OCI-LY3 (cell line): ENCODE measurements around the gene ZNF160.
A peak's percentile ranks its signal among the peaks of the same experiment; 100 is the strongest.

Experiments
- H2AFZ ChIP-seq: fragments of 200-600, 300-600 bp; shearing (Covaris generic); 2 replicates; pipeline ENCODE4 v1.6.0; 2014; ENCODE audit warnings: antibody characterized with exemption, low read depth, low read length
- H3K27ac ChIP-seq: fragments of 200-600, 300-600 bp; sonication (generic); 2 replicates; pipeline ENCODE4 v1.5.1; 2014; ENCODE audit warnings: mild to moderate bottlenecking, low read length, moderate library complexity, mixed read lengths
- H3K27me3 ChIP-seq: fragments of 200-600, 300-600 bp; sonication (generic); 2 replicates; pipeline ENCODE4 v1.6.1; 2014; ENCODE audit warnings: low read depth, low read length, mixed read lengths
- H3K36me3 ChIP-seq: fragments of 200-600, 300-600 bp; sonication (generic); replicated peaks from 2 replicates; pipeline ENCODE3; 2014; ENCODE audit warnings: low read depth, low read length, mixed read lengths
- H3K4me1 ChIP-seq: fragments of 300-600, 200-600 bp; sonication (generic); 2 replicates; pipeline ENCODE4 v1.6.1; 2014; ENCODE audit warnings: low read length, mixed read lengths
- H3K4me2 ChIP-seq: fragments of 200-600, 300-600 bp; sonication (generic); 2 replicates; pipeline ENCODE4 v1.6.1; 2014; ENCODE audit warnings: low read length, mixed read lengths
- H3K4me3 ChIP-seq: fragments of 300-600, 200-600 bp; sonication (generic); 2 replicates; pipeline ENCODE4 v1.5.1; 2014; ENCODE audit warnings: antibody characterized with exemption, mild to moderate bottlenecking, low read length, moderate library complexity
- H3K79me2 ChIP-seq: fragments of 300-600, 200-600 bp; shearing (Covaris generic); 2 replicates; pipeline ENCODE4 v1.6.1; 2014; ENCODE audit warnings: mild to moderate bottlenecking, low read length, mixed read lengths
- H3K9ac ChIP-seq: fragments of 300-600, 200-600 bp; shearing (Covaris generic); 2 replicates; pipeline ENCODE4 v1.6.0; 2014; ENCODE audit warnings: mild to moderate bottlenecking, low read length, moderate library complexity
- H3K9me3 ChIP-seq: fragments of 200-600, 300-600 bp; shearing (Covaris generic); 2 replicates; pipeline ENCODE4 v1.6.1; 2014; ENCODE audit warnings: low read length, mixed read lengths; ENCODE audit not compliant: insufficient read depth
- H4K20me1 ChIP-seq: fragments of 200-600, 300-600 bp; sonication (generic); 2 replicates; pipeline ENCODE4 v1.6.1; 2016; ENCODE audit warnings: low read length, mixed read lengths; ENCODE audit not compliant: insufficient read depth
- EZH2phosphoT487 ChIP-seq: fragments of 200-600 bp; shearing (Covaris generic); IDR thresholded peaks from 2 replicates; pipeline ENCODE4 v1.6.1; 2018; ENCODE audit warnings: antibody characterized with exemption, mixed run types, low read depth
- TF ChIP-seq, protein P1 (sequence below): fragments of 200-600, 300-600 bp; sonication (generic); IDR thresholded peaks from 2 replicates; pipeline ENCODE4 v1.5.1; 2014; ENCODE audit warnings: antibody characterized with exemption, low read length, low read depth

The ZNF160 gene

DNA sequence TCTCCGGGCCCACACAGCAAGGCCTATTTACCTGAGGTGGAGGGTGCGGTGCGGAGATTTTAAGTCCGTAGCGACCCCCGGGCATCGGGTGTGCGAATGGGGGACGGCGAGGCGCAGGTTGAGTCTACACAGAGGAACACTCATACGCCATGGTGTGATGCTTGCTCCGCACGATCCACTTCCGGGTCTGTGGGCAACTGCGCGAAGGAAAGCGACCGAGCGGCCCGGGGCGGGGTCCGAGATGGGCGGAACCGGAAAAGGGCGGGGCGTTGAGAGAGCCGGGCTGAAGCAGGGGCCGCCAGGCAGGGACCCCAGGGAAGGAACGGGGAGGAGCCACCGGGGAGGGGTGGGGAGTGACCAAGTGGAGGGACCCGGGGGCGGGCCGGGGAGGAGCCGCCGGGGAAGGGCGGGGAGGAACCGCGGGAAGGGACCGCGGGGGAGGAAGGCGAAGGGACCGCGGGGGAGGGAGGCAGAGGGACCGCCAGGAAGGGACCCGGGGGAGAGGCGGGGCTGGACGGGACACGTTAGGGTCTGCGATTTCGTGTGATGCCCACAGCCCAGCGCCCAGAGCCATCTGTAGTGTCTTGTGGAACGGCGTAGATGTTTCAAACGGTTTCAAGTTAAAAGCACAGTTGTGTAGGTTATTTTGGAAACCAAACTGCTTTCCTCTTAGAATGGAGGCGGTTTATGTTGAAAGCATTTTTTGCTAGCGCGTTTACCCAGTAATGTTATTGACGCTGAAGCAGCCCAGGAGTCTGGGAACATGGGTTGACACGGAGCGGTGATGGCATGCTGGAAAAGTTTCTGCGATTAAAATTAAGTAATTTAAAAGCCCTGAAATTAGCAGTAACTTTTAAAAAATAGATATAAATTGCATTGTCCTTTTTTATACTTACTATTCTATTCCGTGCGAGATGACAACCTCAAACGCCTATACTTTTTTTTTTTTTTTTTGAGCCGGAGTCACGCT lies at the start of gene ZNF160:
TSS of gene ZNF160 (minus strand) at position 189 of the 970 bp plus-strand sequence. CDS start 17,146 bp downstream, outside the sequence.
- H3K27ac ChIP-seq, result peak within 1 kb of the TSS; percentile 43
- peaks cover 22% of the 10 kb centered on the region for H4K20me1 ChIP-seq
- peak within 1 kb of the TSS; percentile 94 for H3K4me3 ChIP-seq
- no peaks in the 10 kb centered on the region for H3K9me3 ChIP-seq
- H3K79me2 ChIP-seq, result peaks cover 47% of the 10 kb centered on the region
- peak within 1 kb of the TSS; percentile 97 for H3K4me2 ChIP-seq
- TF ChIP-seq EZH2phosphoT487, result no peak
- TF ChIP-seq, protein P1, sequence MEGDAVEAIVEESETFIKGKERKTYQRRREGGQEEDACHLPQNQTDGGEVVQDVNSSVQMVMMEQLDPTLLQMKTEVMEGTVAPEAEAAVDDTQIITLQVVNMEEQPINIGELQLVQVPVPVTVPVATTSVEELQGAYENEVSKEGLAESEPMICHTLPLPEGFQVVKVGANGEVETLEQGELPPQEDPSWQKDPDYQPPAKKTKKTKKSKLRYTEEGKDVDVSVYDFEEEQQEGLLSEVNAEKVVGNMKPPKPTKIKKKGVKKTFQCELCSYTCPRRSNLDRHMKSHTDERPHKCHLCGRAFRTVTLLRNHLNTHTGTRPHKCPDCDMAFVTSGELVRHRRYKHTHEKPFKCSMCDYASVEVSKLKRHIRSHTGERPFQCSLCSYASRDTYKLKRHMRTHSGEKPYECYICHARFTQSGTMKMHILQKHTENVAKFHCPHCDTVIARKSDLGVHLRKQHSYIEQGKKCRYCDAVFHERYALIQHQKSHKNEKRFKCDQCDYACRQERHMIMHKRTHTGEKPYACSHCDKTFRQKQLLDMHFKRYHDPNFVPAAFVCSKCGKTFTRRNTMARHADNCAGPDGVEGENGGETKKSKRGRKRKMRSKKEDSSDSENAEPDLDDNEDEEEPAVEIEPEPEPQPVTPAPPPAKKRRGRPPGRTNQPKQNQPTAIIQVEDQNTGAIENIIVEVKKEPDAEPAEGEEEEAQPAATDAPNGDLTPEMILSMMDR, result no peak
- peaks cover 24% of the 10 kb centered on the region for H3K36me3 ChIP-seq
- H3K9ac ChIP-seq, result peak within 1 kb of the TSS; percentile 93
- peak within 1 kb of the TSS; percentile 74 for H2AFZ ChIP-seq
- H3K4me1 ChIP-seq, result peaks cover 11% of the 10 kb centered on the region
- peaks cover 1% of the 10 kb centered on the region; the same call in 1 of the 2 replicates for H3K27me3 ChIP-seq

DNA sequence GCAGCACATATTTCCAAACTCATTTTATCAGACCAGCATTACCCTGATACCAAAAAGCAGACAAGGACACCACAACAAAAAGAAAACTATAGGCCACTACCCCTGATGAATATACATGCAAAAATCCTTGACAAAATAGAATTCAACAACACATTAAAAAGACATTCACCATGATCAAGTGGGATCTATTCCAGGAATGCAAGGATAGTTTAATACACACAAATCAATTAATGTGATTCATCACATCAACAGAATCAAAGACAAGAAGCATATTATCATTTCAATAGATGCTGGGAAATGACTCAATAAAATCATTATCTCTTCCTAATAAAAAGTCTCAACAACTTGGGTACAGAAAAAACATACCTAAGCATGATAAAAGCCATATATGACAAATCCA lies 44.4 kb upstream of the ZNF160 start:
- Histone ChIP-seq H3K4me2 (no peak overlapping the region), H3K27me3 (no peaks in the 10 kb centered on the region), H3K27ac (no peak overlapping the region), H3K36me3 (no peaks in the 10 kb centered on the region), H3K4me1 (no peaks in the 10 kb centered on the region), H3K9me3 (peaks cover 4% of the 10 kb centered on the region; the same call in 1 of the 2 replicates), H4K20me1 (no peaks in the 10 kb centered on the region), H3K79me2 (no peaks in the 10 kb centered on the region), H2AFZ (no peak overlapping the region), H3K9ac (no peak overlapping the region), H3K4me3 (no peak overlapping the region)
- TF ChIP-seq, protein P1, result no peak
- TF ChIP-seq EZH2phosphoT487, result no peak

DNA sequence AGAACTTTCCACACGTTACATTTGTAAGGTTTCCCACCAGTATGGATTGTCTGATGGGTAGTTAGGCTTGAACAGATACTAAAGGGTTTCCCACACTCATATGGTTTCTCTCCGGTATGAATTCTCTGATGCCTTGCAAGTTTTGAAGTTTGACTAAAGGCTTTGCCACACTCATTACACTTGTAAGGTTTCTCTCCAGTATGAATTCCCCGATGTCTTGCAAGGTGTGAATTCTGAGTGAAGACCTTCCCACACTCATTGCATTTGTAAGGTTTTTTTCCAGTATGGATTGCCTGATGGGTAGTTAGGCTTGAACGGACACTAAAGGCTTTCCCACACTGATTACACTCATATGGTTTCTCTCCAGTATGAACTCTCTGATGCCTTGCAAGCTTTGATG lies 37.1 kb upstream of the ZNF160 start:
- TF ChIP-seq, protein P1, result no peak
- no peak for TF ChIP-seq EZH2phosphoT487
- peaks cover 11% of the 10 kb centered on the region; the same call in 1 of the 2 replicates for H3K9me3 ChIP-seq
- H2AFZ ChIP-seq, result no peak overlapping the region
- no peak overlapping the region for H3K4me3 ChIP-seq
- H3K4me1 ChIP-seq, result no peaks in the 10 kb centered on the region
- H3K79me2 ChIP-seq, result no peaks in the 10 kb centered on the region
- no peaks in the 10 kb centered on the region for H4K20me1 ChIP-seq
- no peak overlapping the region for H3K9ac ChIP-seq
- H3K27ac ChIP-seq, result no peak overlapping the region
- no peaks in the 10 kb centered on the region for H3K27me3 ChIP-seq
- no peak overlapping the region for H3K4me2 ChIP-seq
- H3K36me3 ChIP-seq, result no peaks in the 10 kb centered on the region

DNA sequence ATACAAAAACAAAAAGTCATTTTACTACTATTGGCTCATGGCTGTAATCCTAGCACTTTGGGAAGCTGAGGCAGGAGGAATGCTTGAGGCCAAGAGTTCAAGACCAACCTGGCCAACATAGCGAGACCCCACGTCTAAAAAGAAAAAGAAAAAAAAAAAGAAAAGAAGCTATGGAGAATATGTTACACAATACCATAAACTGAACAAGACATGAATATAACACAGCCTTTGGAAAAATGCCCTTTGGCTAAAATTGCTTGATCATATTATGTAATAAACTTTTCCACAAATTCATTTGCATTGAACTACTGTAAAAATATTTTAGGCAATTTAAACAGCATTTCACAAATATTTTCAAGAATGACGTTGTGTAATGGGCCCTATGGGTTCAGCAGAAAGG lies 33.2 kb upstream of the ZNF160 start:
- H3K4me3 ChIP-seq, result no peak overlapping the region
- H4K20me1 ChIP-seq, result no peaks in the 10 kb centered on the region
- no peak overlapping the region for H3K4me2 ChIP-seq
- H3K27me3 ChIP-seq, result no peaks in the 10 kb centered on the region
- no peaks in the 10 kb centered on the region for H3K36me3 ChIP-seq
- H3K79me2 ChIP-seq, result no peaks in the 10 kb centered on the region
- no peak overlapping the region for H2AFZ ChIP-seq
- H3K9me3 ChIP-seq, result 0 out of 2 replicates have a peak, but pooled peaks cover 3% of the 10 kb centered on the region
- no peak for TF ChIP-seq EZH2phosphoT487
- TF ChIP-seq, protein P1, result no peak
- H3K9ac ChIP-seq, result no peak overlapping the region
- no peaks in the 10 kb centered on the region for H3K4me1 ChIP-seq
- no peak overlapping the region for H3K27ac ChIP-seq
